Right lobe of liver (tissue), 6 donors: ENCODE measurements around the gene TMEM272. TPM values are rescaled to one million over a fixed set of nuclear protein-coding genes. Genes with fewer than 3 reads are reported as not detected.

ENCODE experiments used
- ATAC-seq, 4 donors: fragments of 200-7000 bp; cut with Tn5 transposase; one replicate each; pipeline ENCODE4 v1.9.1; 2020; ENCODE audit warnings: mild to moderate bottlenecking in 4 of 4, moderate library complexity in 4 of 4
- DNase-seq, 3 donors: peaks; one replicate each; pipeline ENCODE4 v3.0.0-alpha.2; 2020
- H3K27ac ChIP-seq, 3 donors: fragments of 200-600 bp; one replicate each; pipeline ENCODE4 v1.8.0; 2022
- H3K27me3 ChIP-seq, 2 donors: fragments of 200-600 bp; one replicate each; pipeline ENCODE4 v1.8.0; 2022
- H3K36me3 ChIP-seq, 4 donors: fragments of 200-600 bp; sonication (generic) in 1 of 4; one replicate each; pipeline versions ENCODE4 v1.5.1 to v1.8.0; 2017 to 2022; ENCODE audit warnings: control low read depth in 1 of 4
- H3K4me1 ChIP-seq, 4 donors: fragments of 200-600 bp; sonication (generic) in 1 of 4; one replicate each; pipeline versions ENCODE4 v1.5.1 to v1.8.0; 2017 to 2022; ENCODE audit warnings: control low read depth in 1 of 4
- H3K4me3 ChIP-seq, 3 donors: fragments of 200-600 bp; one replicate each; pipeline ENCODE4 v1.8.0; 2022
- H3K9me3 ChIP-seq, 4 donors: fragments of 200-600 bp; sonication (generic) in 1 of 4; one replicate each; pipeline versions ENCODE4 v1.5.1 to v1.8.0; 2017 to 2022; ENCODE audit warnings: control low read depth in 1 of 4
- POLR2A ChIP-seq: fragments of 450-650 bp; IDR thresholded peaks from one replicate; pipeline ENCODE4 v1.6.1; 2017; ENCODE audit warnings: antibody characterized with exemption, mild to moderate bottlenecking
- WGBS: methylation state at CpG from one replicate; pipeline ENCODE4 v1.1.6; 2018; ENCODE audit warnings: low coverage, low lambda C conversion rate; ENCODE audit not compliant: insufficient coverage; ENCODE audit errors: missing lambda C conversion rate; 5-methylcytosine and 5-hydroxymethylcytosine counted together
- intact Hi-C, 2 donors: fragments of 100-400 bp; cut with DNase I; formaldehyde crosslinking; loops; one replicate each; pipeline versions ENCODE4 v1.11.2 to v1.14.1; 2022
- total RNA-seq, 6 experiments: library from RNA; depleted of rRNA in 2 of 6; stranded (reverse); fragments of >200 nt in 2 of 6; fragmentation: NEBNext Ultra II Directional in 3 of 6; extraction: Animal tissue kit (Norgen Biotek cat#: 25700) in 3 of 6; gene quantifications; one replicate each; pipeline versions ENCODE4 v1.1.0 to v1.2.4, GENCODE V29; 2016 to 2023
- TF ChIP-seq, protein P1 (sequence below), 4 donors: fragments of 200-600 bp in 3 of 4; fragments of 450-650 bp in 1 of 4; IDR thresholded peaks; one replicate each; pipeline versions ENCODE4 v1.5.1 to v1.8.0; 2016 to 2022; ENCODE audit warnings: antibody characterized with exemption in 4 of 4, mild to moderate bottlenecking in 2 of 4
- donor health status: DM: no; HTN: yes; CAD: no.
- donor health status: DM: no; HTN: no; CAD: no.
- donor health status: DM: no; HTN: no; CAD: no.
- donor health status: DM: no; HTN: yes; CAD: no.
- donor health status: DM: no; HTN: yes; CAD: no.

TMEM272 gene
- total RNA-seq, 6 experiments from 2014 or later, result 0.06 to 0.53 (median 0.33) TPM; not detected in 1

- H3K27me3 ChIP-seq, result no peaks in the 10 kb centered on the region
- DNase-seq (no peak), ATAC-seq (no peak)
- no peak overlapping the region for H3K27ac ChIP-seq
- no peak overlapping the region for H3K4me3 ChIP-seq
- H3K9me3 ChIP-seq, result no peaks in the 10 kb centered on the region
- 70% methylated on average over 6 of the region's 6 CpGs for WGBS
- peaks cover 0 to 5% (median 2%) of the 10 kb centered on the region in 4 donors for H3K4me1 ChIP-seq
- intact Hi-C loops, result no loop called here
- no peaks in the 10 kb centered on the region for H3K36me3 ChIP-seq
- TF ChIP-seq, protein P1, sequence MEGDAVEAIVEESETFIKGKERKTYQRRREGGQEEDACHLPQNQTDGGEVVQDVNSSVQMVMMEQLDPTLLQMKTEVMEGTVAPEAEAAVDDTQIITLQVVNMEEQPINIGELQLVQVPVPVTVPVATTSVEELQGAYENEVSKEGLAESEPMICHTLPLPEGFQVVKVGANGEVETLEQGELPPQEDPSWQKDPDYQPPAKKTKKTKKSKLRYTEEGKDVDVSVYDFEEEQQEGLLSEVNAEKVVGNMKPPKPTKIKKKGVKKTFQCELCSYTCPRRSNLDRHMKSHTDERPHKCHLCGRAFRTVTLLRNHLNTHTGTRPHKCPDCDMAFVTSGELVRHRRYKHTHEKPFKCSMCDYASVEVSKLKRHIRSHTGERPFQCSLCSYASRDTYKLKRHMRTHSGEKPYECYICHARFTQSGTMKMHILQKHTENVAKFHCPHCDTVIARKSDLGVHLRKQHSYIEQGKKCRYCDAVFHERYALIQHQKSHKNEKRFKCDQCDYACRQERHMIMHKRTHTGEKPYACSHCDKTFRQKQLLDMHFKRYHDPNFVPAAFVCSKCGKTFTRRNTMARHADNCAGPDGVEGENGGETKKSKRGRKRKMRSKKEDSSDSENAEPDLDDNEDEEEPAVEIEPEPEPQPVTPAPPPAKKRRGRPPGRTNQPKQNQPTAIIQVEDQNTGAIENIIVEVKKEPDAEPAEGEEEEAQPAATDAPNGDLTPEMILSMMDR (IDR thresholded peaks at IDR 0.05), result no peak
- TF ChIP-seq POLR2A, result no peak
Observed at GRCh38 chr13:51841732-51842131, 3.2 kb downstream of the TMEM272 start.

- WGBS, result 81% methylated on average over 5 of the region's 6 CpGs
- ATAC-seq, result no peak
Observed at GRCh38 chr13:51840917-51841316, 4.1 kb downstream of the TMEM272 start.

GRCh38 chr13:51839711-51840540 lies 5.1 kb downstream of the TMEM272 start:
- ATAC-seq (no peak), DNase-seq (no peak)
- 67% methylated on average over 4 of the region's 10 CpGs for WGBS
- Histone ChIP-seq H3K36me3 (no peaks in the 10 kb centered on the region), H3K27me3 (no peaks in the 10 kb centered on the region), H3K4me3 (no peak overlapping the region), H3K4me1 (peaks cover 0 to 1% (median 0%) of the 10 kb centered on the region in 4 donors), H3K9me3 (no peaks in the 10 kb centered on the region), H3K27ac (no peak overlapping the region)
- TF ChIP-seq POLR2A, result no peak
- TF ChIP-seq, protein P1 (IDR thresholded peaks at IDR 0.05), result no peak
- intact Hi-C loops, result no loop called here

More at GRCh38 chr13:51840917-51841316, 4.1 kb downstream of the TMEM272 start:
- Histone ChIP-seq H3K4me3 (no peak overlapping the region), H3K27me3 (no peaks in the 10 kb centered on the region), H3K4me1 (peaks cover 0 to 5% (median 2%) of the 10 kb centered on the region in 4 donors), H3K9me3 (no peaks in the 10 kb centered on the region), H3K36me3 (no peaks in the 10 kb centered on the region), H3K27ac (no peak overlapping the region)
- TF ChIP-seq POLR2A, result no peak
- TF ChIP-seq, protein P1 (IDR thresholded peaks at IDR 0.05), result no peak
- intact Hi-C loops, result no loop called here
- no peak for DNase-seq

- H3K27me3 ChIP-seq, result no peaks in the 10 kb centered on the region
- intact Hi-C loops, result no loop called here
- DNase-seq (no peak), ATAC-seq (no peak)
- TF ChIP-seq, protein P1 (IDR thresholded peaks at IDR 0.05), result no peak
- TF ChIP-seq POLR2A, result no peak
- no peaks in the 10 kb centered on the region for H3K9me3 ChIP-seq
- H3K36me3 ChIP-seq, result no peaks in the 10 kb centered on the region
- no peak overlapping the region for H3K27ac ChIP-seq
- 78% methylated on average over 5 of the region's 8 CpGs for WGBS
- H3K4me1 ChIP-seq, result no peaks in the 10 kb centered on the region
- no peak overlapping the region for H3K4me3 ChIP-seq
Observed at GRCh38 chr13:51838240-51838846, 6.6 kb downstream of the TMEM272 start.
